Caco-2 (cell line): ENCODE results near the gene WNK1. TPM values are rescaled to one million over a fixed set of nuclear protein-coding genes. Genes with fewer than 3 reads are reported as not detected.

Experiments used
- BruUV-seq: library from RNA; stranded (reverse); fragments of 400-500 nt; replicated peaks from 2 replicates; lab custom pipeline; 2021; lab: Mats Ljungman, UMichigan
- CTCF ChIA-PET: fragments of 300-600 bp; sonication (Branson Sonifier 250); formaldehyde crosslinking; loops from one replicate; lab custom pipeline; 2022; ENCODE audit warnings: antibody characterized with exemption; lab: Charles Lee
- POLR2A ChIA-PET: fragments of 300-600 bp; sonication (Branson Sonifier 250); formaldehyde crosslinking; loops from one replicate; lab custom pipeline; 2022; ENCODE audit warnings: antibody characterized with exemption; lab: Charles Lee
- DNase-seq, 2 experiments: peaks; one replicate each; pipeline versions ENCODE4 v3.0.0 to v3.0.0-alpha.2; 2020 to 2022
- H3K27me3 ChIP-seq: replicated peaks from 2 replicates; pipeline ENCODE4 v1.6.0; 2011; ENCODE audit warnings: low read length; ENCODE audit not compliant: control insufficient read depth, insufficient read depth
- H3K36me3 ChIP-seq: 2 replicates; pipeline ENCODE4 v1.5.1; 2011; ENCODE audit warnings: low read length; ENCODE audit not compliant: control insufficient read depth, insufficient read depth
- H3K4me1 ChIP-seq: fragments of 250-450 bp; sonication (Bioruptor Pico); 2 replicates; pipeline ENCODE4 v1.5.1; 2020; ENCODE audit warnings: mild to moderate bottlenecking
- H3K4me3 ChIP-seq: 2 replicates; pipeline ENCODE4 v1.5.1; 2011; ENCODE audit warnings: low read depth, mild to moderate bottlenecking, control low read depth, low read length
- H3K9me3 ChIP-seq: fragments of 250-450 bp; sonication (Bioruptor Pico); 2 replicates; pipeline ENCODE4 v1.5.1; 2020; ENCODE audit warnings: mild to moderate bottlenecking, moderate library complexity
- H3K27ac Mint-ChIP-seq: one replicate; pipeline ENCODE4 v1.8.0; 2022; ENCODE audit warnings: mixed read lengths; ENCODE audit not compliant: unreplicated experiment
- H3K27me3 Mint-ChIP-seq: one replicate; pipeline ENCODE4 v1.8.0; 2022; ENCODE audit warnings: mixed read lengths; ENCODE audit not compliant: insufficient read depth, unreplicated experiment
- H3K36me3 Mint-ChIP-seq: one replicate; pipeline ENCODE4 v1.8.0; 2022; ENCODE audit warnings: mild to moderate bottlenecking, mixed read lengths; ENCODE audit not compliant: insufficient read depth, unreplicated experiment
- H3K4me1 Mint-ChIP-seq: one replicate; pipeline ENCODE4 v1.8.0; 2022; ENCODE audit warnings: low read depth, mixed read lengths; ENCODE audit not compliant: unreplicated experiment
- H3K4me3 Mint-ChIP-seq: one replicate; pipeline ENCODE4 v1.8.0; 2022; ENCODE audit warnings: mild to moderate bottlenecking, moderate library complexity, mixed read lengths; ENCODE audit not compliant: unreplicated experiment
- H3K9me3 Mint-ChIP-seq: one replicate; pipeline ENCODE4 v1.8.0; 2022; ENCODE audit warnings: mixed read lengths; ENCODE audit not compliant: unreplicated experiment
- intact Hi-C: fragments of 100-400 bp; cut with micrococcal nuclease; formaldehyde crosslinking; loops from one replicate; pipeline ENCODE4 v1.10.0; 2022; ENCODE audit not compliant: unreplicated experiment
- total RNA-seq: library from RNA; stranded (reverse); gene quantifications from 2 replicates; pipeline ENCODE4 v1.2.3, GENCODE V29; 2022
- TF ChIP-seq, protein P1 (sequence below), 2 experiments: fragments of 200-600 bp in 1 of 2; IDR thresholded peaks; 1 replicate in 1 of 2; 2 replicates in 1 of 2; pipeline versions ENCODE4 v1.5.1 to v1.8.0; 2011 to 2022; ENCODE audit warnings: antibody characterized with exemption in 1 of 2, control low read depth in 1 of 2, inconsistent platforms in 1 of 2, low read depth in 1 of 2, low read length in 1 of 2, mild to moderate bottlenecking in 1 of 2, moderate library complexity in 1 of 2; ENCODE audit not compliant: insufficient read depth in 1 of 2, severe bottlenecking in 1 of 2, unreplicated experiment in 1 of 2

The WNK1 gene
- total RNA-seq, 1 experiment from 2014 or later: 224 TPM

- Histone ChIP-seq H3K4me1 (no peaks in the 10 kb centered on the region), H3K27me3 (no peaks in the 10 kb centered on the region), H3K36me3 (peaks cover 8% of the 10 kb centered on the region), H3K4me3 (no peak overlapping the region), H3K9me3 (no peaks in the 10 kb centered on the region)
- POLR2A ChIA-PET: no interaction called here
- intact Hi-C loops: no loop called here
- BruUV-seq: no TSS peak
- Mint-ChIP-seq H3K4me1 (peaks cover 7% of the 10 kb centered on the region), H3K27ac (no peak overlapping the region), H3K27me3 (no peaks in the 10 kb centered on the region), H3K36me3 (peaks cover 97% of the 10 kb centered on the region), H3K9me3 (no peaks in the 10 kb centered on the region), H3K4me3 (no peak overlapping the region)
- DNase-seq: no peak
- CTCF ChIA-PET: interaction anchor here (1.3 kb wide), 1 partner anchor 182 kb away, joined by 5 read pairs; no protein-coding TSS in a partner anchor
- TF ChIP-seq, protein P1, sequence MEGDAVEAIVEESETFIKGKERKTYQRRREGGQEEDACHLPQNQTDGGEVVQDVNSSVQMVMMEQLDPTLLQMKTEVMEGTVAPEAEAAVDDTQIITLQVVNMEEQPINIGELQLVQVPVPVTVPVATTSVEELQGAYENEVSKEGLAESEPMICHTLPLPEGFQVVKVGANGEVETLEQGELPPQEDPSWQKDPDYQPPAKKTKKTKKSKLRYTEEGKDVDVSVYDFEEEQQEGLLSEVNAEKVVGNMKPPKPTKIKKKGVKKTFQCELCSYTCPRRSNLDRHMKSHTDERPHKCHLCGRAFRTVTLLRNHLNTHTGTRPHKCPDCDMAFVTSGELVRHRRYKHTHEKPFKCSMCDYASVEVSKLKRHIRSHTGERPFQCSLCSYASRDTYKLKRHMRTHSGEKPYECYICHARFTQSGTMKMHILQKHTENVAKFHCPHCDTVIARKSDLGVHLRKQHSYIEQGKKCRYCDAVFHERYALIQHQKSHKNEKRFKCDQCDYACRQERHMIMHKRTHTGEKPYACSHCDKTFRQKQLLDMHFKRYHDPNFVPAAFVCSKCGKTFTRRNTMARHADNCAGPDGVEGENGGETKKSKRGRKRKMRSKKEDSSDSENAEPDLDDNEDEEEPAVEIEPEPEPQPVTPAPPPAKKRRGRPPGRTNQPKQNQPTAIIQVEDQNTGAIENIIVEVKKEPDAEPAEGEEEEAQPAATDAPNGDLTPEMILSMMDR (IDR thresholded peaks at IDR 0.05; ENCODE audit: insufficient read depth in 1 of 2, low read depth in 1 of 2, low read length in 1 of 2, severe bottlenecking in 1 of 2, unreplicated experiment in 1 of 2): no peak
Observed at GRCh38 chr12:911191-911826, 158.9 kb downstream of the WNK1 start.

GRCh38 chr12:912466-913235, 160.3 kb downstream of the WNK1 start:
- no peak for DNase-seq
- Mint-ChIP-seq H3K4me1 (peaks cover 7% of the 10 kb centered on the region), H3K36me3 (peaks cover 97% of the 10 kb centered on the region), H3K27me3 (no peaks in the 10 kb centered on the region), H3K9me3 (no peaks in the 10 kb centered on the region), H3K27ac (no peak overlapping the region), H3K4me3 (no peak overlapping the region)
- Histone ChIP-seq H3K27me3 (no peaks in the 10 kb centered on the region), H3K4me1 (no peaks in the 10 kb centered on the region), H3K4me3 (no peak overlapping the region), H3K36me3 (peaks cover 12% of the 10 kb centered on the region), H3K9me3 (no peaks in the 10 kb centered on the region)
- CTCF ChIA-PET: interaction anchor here (1.2 kb wide), 1 partner anchor 37 kb away, joined by 6 read pairs; the partner anchor contains the start of gene RAD52
- TSS peak; percentile 12 for BruUV-seq
- POLR2A ChIA-PET: no interaction called here
- intact Hi-C loops: no loop called here
- TF ChIP-seq, protein P1 (IDR thresholded peaks at IDR 0.05; ENCODE audit: insufficient read depth in 1 of 2, low read depth in 1 of 2, low read length in 1 of 2, severe bottlenecking in 1 of 2, unreplicated experiment in 1 of 2): no peak

DNA sequence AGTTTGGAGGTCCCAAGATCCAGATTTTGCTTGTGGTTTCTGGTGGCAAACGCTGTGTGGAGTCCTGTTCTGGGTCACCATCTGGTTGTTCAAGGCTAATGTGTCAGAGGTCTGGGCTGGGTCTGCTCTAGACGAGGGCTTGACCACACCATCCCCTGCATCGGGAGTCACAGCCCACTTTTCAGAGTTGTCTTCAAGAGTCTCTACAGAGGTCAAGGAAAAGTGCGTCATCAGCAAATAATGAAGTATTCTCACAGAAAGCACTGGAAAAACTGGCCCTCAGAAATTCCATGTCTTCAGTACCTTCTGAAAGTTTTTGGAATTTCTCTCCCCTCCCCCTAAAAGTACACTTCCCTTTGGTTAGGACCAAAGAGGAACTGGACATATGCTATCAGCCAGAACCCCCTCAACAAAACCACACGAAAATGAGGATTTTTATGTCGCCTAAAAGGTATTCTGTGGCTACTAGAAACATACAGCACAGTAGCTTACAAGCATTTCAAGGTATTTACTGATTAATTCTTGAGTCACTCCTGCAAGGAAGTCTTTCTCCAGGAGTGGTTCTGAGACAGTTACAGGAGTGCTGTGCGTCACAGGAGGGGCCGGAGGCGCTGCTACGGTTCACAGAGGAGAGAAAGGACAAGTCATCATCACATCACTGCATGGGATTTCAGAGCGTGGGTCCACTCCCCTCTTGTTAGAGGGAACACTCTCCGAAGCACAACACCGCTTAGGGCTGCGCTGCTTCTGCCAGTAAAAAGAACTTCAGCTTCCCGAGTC, 161.7 kb downstream of the WNK1 start:
- no TSS peak for BruUV-seq
- intact Hi-C loops: no loop called here
- H3K9me3 Mint-ChIP-seq: no peaks in the 10 kb centered on the region
- peaks cover 97% of the 10 kb centered on the region for H3K36me3 Mint-ChIP-seq
- TF ChIP-seq, protein P1 (IDR thresholded peaks at IDR 0.05; ENCODE audit: insufficient read depth in 1 of 2, low read depth in 1 of 2, low read length in 1 of 2, severe bottlenecking in 1 of 2, unreplicated experiment in 1 of 2): no peak
- POLR2A ChIA-PET: no interaction called here
- Histone ChIP-seq H3K36me3 (peaks cover 10% of the 10 kb centered on the region), H3K4me1 (no peaks in the 10 kb centered on the region), H3K4me3 (no peak overlapping the region), H3K27me3 (no peaks in the 10 kb centered on the region), H3K9me3 (no peaks in the 10 kb centered on the region)
- peak overlapping the region; percentile 3 for H3K27ac Mint-ChIP-seq
- no peak overlapping the region for H3K4me3 Mint-ChIP-seq
- H3K4me1 Mint-ChIP-seq: peaks cover 7% of the 10 kb centered on the region
- CTCF ChIA-PET: no interaction called here
- no peak for DNase-seq
- H3K27me3 Mint-ChIP-seq: no peaks in the 10 kb centered on the region
